ENCODE data around the gene SYDE2.

Gene SYDE2

DNA sequence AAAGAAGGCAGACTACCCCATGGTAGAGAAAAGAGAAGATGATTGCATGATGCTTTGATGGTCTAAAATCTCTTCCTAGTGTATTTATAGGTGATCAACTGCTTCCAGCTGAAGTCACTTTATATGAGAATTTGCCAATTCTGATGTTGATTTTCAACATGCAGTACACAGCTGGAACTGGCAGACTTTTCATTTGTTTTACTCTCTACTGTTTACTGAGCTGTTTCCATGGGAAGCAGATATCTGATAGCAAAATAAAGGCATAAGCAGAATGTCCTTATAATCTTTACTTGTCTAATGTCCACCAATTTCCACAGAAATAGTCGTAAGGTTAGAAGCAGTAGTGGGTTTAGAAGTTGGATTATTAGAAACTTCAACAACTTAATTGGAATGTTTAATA lies 74.9 kb downstream of the SYDE2 start:
- no peak for DNase-seq (ENCODE audit: low read depth)

DNA sequence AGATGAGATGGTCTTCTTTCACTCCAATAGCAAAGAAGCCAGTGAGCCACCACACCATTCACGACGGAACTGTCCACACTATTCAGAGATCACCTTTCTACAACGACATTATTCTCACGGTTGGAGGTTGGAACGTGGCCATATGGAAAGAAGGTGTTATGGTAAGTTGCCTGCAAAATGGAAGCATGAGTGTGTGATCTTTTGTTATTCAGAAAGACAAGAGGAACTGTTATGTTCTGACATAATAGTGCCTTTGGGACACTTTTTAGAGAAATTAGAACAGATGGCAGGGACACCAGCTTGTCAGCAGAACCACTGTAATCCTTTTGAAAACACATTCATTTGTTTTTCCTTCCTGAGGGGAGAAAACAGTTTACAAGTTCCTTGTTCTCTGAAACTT lies 76.7 kb downstream of the SYDE2 start:
- no peak for DNase-seq (ENCODE audit: low read depth)

DNA sequence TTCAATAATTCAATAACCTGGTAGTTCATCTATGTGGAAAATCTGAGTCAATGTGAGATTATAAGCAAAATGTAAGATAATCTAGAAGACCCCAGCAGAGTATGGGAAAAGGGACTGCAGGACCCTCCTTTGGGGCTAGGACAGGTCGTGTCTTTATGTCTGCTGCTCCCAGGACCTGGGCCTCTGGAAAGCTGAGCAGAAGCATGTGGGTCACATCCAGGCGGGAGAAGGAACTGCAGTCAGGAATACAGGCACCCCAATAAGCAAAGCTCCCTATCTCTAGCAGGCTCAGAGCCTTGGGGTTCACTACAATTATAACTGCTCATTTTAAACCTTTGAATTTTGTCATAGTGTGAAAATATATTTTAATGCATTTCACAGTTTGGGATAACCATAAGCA lies 78.6 kb downstream of the SYDE2 start:
- DNase-seq (ENCODE audit: low read depth): no peak

DNA sequence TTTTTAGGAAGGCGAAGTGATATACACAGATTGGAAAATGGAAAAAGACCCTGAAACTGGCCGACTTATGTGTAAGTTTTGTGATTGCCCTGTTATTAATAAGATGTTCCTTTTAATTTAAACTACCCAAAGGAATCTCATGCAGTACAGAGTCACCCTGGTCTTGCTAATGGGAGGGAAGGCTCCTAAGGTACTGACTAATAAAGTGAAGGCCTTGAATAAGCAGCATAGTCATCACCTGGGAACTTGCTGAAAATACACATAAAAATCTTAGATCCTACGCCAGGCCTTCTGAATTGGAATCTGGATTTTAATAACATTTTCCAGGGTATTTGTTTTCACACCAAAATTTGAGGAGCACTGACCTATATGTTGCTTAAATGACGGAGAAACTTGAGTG lies 79.1 kb downstream of the SYDE2 start:
- no peak for DNase-seq (ENCODE audit: low read depth)

DNA sequence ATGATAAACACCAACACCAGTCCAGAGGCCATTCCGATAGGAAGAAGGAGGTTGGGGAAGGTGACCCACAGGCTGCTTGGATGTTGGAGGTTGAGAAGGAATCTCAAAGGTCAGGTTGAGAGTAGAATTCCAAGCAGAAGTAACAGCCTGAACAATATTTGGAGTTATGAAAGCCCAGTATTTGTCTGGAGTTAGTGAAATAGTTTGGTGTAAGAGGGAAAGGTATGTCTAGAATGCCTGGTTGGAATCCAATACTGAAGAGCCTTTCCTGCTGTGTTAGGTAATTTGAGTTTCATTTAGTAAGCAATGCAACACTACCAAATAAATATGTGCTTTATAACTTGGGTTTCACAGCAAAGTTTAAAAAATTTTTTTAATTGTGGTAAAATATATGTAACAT lies 82.1 kb downstream of the SYDE2 start:
- DNase-seq (ENCODE audit: low read depth): no peak

DNA sequence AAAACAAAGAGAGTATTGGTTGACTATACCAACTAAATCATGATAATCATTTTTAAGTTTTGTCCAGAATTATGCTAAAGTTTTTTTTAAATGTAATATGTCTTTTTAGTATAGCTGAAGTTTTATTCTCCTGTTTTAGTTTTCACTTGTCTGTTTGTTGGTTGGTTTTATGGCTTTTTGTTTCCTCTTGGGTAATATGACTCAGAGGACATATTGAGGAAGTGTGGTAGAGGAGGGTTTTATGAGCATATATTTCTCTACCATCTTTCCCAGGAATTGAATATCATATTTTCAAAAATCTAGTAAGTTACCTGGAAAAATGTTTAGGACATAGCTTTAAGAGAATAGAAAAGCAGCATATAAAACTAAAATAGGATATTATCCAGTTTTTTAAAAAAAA lies 84.0 kb downstream of the SYDE2 start:
- DNase-seq (ENCODE audit: low read depth): no peak

DNA sequence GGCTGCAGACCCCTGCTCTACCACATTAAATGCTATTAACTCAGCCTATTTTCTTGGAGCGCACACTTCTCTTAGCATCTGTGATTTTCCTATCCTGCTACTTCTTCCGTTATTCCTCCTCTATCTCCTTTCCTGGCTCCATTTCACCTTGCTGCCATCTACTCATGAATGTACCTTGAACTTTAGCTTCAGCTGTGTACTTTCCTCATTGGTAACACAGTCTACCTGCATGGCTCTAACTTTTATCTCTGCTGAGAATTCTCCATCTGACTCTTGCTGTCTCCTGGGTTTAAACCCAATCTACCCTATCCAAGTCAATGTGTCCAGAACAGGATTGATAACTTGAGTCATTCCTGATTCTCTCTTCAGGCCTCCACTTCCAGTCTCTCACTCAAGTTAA lies 84.9 kb downstream of the SYDE2 start:
- no peak for DNase-seq (ENCODE audit: low read depth)

DNA sequence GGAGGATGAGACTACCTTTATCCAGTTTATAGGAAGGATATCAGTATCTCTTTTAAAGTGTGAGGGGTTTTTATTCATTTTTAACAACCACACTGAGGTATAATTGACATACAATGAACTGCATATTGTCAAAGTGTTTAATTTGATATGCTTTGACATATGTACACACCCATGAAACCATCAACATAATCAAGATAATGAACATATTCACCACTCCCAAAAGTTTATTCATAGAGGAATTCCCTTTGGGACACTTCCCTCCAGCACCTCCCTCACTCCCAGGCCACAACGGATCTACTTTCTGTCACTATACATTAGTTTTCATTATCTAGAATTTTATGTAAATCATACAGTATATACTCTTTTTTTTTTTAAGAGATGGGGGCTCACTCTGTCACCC lies 89.1 kb downstream of the SYDE2 start:
- DNase-seq (ENCODE audit: low read depth): no peak

DNA sequence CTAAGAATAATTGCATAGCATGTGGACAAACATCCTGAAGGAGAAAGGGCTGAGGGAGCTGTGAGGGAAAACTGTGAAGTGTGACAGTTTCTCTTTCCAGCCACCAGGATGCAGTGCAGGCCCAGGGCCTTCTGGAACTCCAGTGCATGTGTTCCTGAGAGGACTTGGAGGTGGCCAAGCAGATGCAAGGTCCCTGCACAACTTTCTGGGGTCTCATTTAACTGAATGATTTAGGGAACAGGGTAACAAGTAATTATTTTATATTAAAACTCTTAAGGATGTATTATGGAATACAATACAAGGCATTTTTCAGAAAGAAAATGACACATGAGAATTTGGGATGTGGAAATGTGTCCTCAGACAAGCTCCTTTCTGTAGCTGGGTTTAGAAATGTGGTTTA lies 91.3 kb downstream of the SYDE2 start:
- DNase-seq (ENCODE audit: low read depth): no peak
